ENCODE measurements around the gene ATF2.
"Not testable (repeated sequence)": the region's sequence is repeated elsewhere in the genome, so short reads cannot be mapped to it uniquely, and the experiment has no call there.

ATF2 gene

DNA sequence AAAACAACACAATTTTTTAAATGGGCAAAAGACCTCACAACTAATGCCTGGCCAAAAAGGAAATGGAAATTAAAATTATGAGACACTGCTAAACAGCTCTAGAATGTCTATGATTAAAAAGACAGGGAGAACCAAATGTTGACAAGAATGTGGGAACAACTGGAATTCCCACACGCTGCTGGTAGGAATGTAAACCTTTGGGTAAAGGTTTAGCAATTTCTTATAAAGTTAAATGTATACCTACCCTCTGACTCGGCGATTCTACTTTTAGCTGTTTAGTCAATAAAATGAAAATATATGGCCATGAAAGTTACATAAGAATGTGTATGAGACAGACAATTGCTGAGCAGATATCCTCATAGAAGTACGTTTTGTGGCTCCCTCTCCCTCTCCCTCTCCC, 60.9 kb downstream of the ATF2 start:
- DNase-seq (ENCODE audit: low read depth) = no peak
- no peak overlapping the region for H3K4me3 ChIP-seq (ENCODE audit: low read length)
- TF ChIP-seq, protein P1, sequence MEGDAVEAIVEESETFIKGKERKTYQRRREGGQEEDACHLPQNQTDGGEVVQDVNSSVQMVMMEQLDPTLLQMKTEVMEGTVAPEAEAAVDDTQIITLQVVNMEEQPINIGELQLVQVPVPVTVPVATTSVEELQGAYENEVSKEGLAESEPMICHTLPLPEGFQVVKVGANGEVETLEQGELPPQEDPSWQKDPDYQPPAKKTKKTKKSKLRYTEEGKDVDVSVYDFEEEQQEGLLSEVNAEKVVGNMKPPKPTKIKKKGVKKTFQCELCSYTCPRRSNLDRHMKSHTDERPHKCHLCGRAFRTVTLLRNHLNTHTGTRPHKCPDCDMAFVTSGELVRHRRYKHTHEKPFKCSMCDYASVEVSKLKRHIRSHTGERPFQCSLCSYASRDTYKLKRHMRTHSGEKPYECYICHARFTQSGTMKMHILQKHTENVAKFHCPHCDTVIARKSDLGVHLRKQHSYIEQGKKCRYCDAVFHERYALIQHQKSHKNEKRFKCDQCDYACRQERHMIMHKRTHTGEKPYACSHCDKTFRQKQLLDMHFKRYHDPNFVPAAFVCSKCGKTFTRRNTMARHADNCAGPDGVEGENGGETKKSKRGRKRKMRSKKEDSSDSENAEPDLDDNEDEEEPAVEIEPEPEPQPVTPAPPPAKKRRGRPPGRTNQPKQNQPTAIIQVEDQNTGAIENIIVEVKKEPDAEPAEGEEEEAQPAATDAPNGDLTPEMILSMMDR (IDR thresholded peaks at IDR 0.05; ENCODE audit: insufficient read depth, low read depth, low read length, missing control alignments) = no peak

DNA sequence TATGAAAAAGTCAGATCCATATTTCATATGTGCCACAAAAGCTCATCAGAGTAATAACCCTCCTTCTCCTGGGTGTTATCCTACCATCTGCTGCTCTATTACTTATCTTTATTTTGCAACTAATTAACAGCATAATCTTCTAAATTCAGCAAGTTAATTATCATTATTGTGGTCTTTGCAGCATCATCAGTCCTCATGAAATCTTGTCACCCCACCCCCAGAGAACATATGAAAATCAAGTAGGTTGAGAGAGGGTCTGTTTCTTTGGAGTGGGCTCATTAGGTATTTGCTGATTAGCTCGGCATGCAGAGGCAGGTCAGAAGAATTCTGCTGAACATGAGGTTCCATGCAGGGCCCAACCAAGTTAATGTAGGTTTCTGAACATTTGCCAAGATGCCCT, 64.8 kb downstream of the ATF2 start:
- no peak overlapping the region for H3K4me3 ChIP-seq (ENCODE audit: low read length)
- TF ChIP-seq, protein P1 (IDR thresholded peaks at IDR 0.05; ENCODE audit: insufficient read depth, low read depth, low read length, missing control alignments) = no peak
- DNase-seq (ENCODE audit: low read depth) = no peak

DNA sequence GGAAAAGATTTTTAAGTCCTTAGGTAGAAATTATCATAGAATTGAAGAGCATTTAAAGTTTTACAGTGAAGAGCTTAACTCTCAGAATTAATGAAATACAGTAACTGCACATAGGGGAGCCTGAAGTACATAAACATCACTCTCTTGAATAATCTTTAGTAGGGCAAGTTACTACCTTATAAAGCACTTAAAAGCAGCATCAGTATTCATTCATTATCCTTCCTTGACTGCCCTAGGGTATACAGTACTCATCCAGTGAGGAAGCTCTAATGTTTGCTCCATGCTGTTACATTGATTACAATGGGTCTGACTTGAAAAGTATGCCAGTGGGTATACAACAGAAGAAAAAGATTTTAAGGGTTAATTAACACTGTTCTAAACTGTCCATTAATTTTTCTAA, 66.5 kb downstream of the ATF2 start:
- no peak for DNase-seq (ENCODE audit: low read depth)
- H3K4me3 ChIP-seq (ENCODE audit: low read length) = no peak overlapping the region
- TF ChIP-seq, protein P1 (IDR thresholded peaks at IDR 0.05; ENCODE audit: insufficient read depth, low read depth, low read length, missing control alignments) = no peak

DNA sequence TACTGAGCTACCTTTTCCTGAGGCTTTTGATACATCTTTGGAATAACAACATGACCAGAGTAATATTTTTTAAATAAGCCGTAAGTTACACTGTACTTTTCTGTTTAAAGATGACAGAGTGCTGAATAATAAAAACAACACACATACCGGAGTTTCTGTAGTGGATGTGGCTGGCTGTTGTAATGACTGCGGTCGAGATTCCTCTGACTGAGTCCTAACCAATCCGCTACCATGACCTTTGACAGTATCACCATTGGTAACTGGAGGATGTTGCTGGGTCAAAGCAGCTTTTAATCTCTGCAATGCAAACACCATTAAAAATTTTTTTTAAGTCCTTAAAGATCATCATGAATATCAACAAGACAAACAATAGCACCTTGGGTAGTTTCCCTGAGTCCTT, 70.7 kb downstream of the ATF2 start:
- TF ChIP-seq, protein P1 (IDR thresholded peaks at IDR 0.05; ENCODE audit: insufficient read depth, low read depth, low read length, missing control alignments) = no peak
- DNase-seq (ENCODE audit: low read depth) = peak; percentile 10
- H3K4me3 ChIP-seq (ENCODE audit: low read length) = no peak overlapping the region

DNA sequence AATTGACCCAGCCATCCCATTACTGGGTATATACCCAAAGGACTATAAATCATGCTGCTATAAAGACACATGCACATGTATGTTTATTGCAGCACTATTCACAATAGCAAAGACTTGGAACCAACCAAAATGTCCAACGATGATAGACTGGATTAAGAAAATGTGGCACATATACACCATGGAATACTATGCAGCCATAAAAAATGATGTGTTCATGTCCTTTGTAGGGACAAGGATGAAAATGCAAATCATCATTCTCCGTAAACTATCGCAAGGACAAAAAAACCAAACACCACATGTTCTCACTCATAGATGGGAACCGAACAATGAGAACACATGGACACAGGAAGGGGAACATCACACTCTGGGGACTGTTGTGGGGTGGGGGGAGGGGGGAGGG, 83.9 kb downstream of the ATF2 start:
- H3K4me3 ChIP-seq (ENCODE audit: low read length); DNase-seq (ENCODE audit: low read depth): not testable (repeated sequence)

DNA sequence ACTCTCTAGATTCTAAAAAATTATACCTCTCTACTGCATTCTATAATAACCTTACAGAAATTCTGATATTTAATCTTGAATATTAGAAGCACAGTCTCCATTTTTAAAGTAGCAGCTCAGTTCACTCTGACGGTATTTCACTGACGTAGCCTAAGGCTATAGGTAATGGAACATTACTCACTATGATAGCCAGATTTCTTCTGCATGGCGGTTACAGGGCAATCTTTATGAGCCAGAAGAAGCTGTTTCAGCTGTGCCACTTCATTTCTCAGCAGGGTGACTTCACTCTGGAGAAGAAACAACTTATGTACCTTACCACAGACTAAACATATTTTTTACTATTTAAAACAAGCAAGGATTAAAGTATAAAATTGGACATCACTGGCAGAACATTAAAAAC, 87.5 kb downstream of the ATF2 start:
- TF ChIP-seq, protein P1 (IDR thresholded peaks at IDR 0.05; ENCODE audit: insufficient read depth, low read depth, low read length, missing control alignments) = no peak
- peak; percentile 32 for DNase-seq (ENCODE audit: low read depth)
- H3K4me3 ChIP-seq (ENCODE audit: low read length) = no peak overlapping the region

DNA sequence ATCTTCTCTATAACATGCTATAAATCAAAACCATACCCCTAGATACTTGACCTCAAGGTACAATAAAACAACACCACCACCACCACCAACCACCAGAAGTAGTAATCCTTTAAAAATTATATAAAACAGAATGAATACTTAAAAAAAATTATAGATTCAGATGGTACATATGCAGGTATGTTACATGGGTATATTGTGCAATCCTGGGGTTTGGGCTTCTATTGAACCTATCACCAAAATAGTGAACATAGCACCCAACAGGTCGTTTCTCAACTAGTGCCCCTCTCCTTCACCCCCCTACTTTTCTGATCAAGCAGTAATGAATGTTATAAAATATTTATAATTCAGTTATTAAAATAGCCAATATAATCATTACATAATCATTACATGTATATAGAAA, 91.7 kb downstream of the ATF2 start:
- DNase-seq (ENCODE audit: low read depth) = no peak
- no peak overlapping the region for H3K4me3 ChIP-seq (ENCODE audit: low read length)
- TF ChIP-seq, protein P1 (IDR thresholded peaks at IDR 0.05; ENCODE audit: insufficient read depth, low read depth, low read length, missing control alignments) = no peak

DNA sequence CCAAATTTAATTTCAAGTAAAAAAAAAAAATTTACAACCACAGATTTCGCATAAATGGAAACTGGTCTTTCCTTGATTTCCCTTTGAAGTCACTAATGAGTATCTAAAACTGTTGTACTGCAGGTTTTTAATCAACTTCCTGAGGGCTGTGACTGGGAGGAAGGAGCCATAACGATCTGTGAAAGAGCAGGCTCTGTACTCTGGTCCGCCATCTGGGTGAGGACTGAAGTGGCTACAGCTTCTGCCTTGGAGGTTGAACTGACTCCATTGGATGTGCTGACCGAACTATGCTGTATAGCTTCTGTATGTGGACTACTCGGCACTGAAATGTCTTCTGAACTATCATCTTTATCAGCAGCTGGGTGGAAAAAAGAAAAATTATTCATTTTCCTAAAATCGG, 93.5 kb downstream of the ATF2 start:
- H3K4me3 ChIP-seq (ENCODE audit: low read length) = no peak overlapping the region
- TF ChIP-seq, protein P1 (IDR thresholded peaks at IDR 0.05; ENCODE audit: insufficient read depth, low read depth, low read length, missing control alignments) = no peak
- DNase-seq (ENCODE audit: low read depth) = no peak
